ENCODE measurements around the gene PROC.

GRCh38 chr2:127394492-127394891 is 23.7 kb upstream of the PROC start:
- TF ChIP-seq, protein P1, sequence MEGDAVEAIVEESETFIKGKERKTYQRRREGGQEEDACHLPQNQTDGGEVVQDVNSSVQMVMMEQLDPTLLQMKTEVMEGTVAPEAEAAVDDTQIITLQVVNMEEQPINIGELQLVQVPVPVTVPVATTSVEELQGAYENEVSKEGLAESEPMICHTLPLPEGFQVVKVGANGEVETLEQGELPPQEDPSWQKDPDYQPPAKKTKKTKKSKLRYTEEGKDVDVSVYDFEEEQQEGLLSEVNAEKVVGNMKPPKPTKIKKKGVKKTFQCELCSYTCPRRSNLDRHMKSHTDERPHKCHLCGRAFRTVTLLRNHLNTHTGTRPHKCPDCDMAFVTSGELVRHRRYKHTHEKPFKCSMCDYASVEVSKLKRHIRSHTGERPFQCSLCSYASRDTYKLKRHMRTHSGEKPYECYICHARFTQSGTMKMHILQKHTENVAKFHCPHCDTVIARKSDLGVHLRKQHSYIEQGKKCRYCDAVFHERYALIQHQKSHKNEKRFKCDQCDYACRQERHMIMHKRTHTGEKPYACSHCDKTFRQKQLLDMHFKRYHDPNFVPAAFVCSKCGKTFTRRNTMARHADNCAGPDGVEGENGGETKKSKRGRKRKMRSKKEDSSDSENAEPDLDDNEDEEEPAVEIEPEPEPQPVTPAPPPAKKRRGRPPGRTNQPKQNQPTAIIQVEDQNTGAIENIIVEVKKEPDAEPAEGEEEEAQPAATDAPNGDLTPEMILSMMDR (IDR thresholded peaks at IDR 0.05; ENCODE audit: control extremely low read depth in 1 of 3, insufficient read depth in 1 of 3, low read depth in 1 of 3, low read length in 3 of 3): no peak
- no peak for TF ChIP-seq MAX (IDR thresholded peaks at IDR 0.05)
- no peak for TF ChIP-seq TBP (IDR thresholded peaks at IDR 0.05; ENCODE audit: low read depth, low read length)
- no peak for TF ChIP-seq CBX8 (IDR thresholded peaks at IDR 0.05; ENCODE audit: borderline replicate concordance, low read depth, low read length)
- TF ChIP-seq EGR1 (IDR thresholded peaks at IDR 0.05; ENCODE audit: borderline replicate concordance, low read depth, low read length): no peak
- TF ChIP-seq POLR2AphosphoS5 (IDR thresholded peaks at IDR 0.05; ENCODE audit: low read depth, low read length): no peak
- no peak for TF ChIP-seq KDM1A (IDR thresholded peaks at IDR 0.05; ENCODE audit: borderline replicate concordance, low read length)
